TTC549 (cell line): ENCODE data around the gene CNGA3.

Experiments used
- FAIRE-seq: peaks from 2 replicates; lab custom pipeline; 2012; peaks lifted over from hg19 to GRCh38; lab: Jason Lieb, UNC

The CNGA3 gene

GRCh38 chr2:98378196-98378595 is 31.9 kb downstream of the CNGA3 start:
- FAIRE-seq: no peak

- FAIRE-seq: no peak
Measured at GRCh38 chr2:98378901-98379300, 32.6 kb downstream of the CNGA3 start.

GRCh38 chr2:98379311-98380202 is 33.3 kb downstream of the CNGA3 start:
- no peak for FAIRE-seq

- no peak for FAIRE-seq
Measured at GRCh38 chr2:98380203-98380535, 33.9 kb downstream of the CNGA3 start.

GRCh38 chr2:98381494-98381893 is 35.2 kb downstream of the CNGA3 start:
- FAIRE-seq: no peak

- no peak for FAIRE-seq
Measured at GRCh38 chr2:98382086-98382485, 35.8 kb downstream of the CNGA3 start.

GRCh38 chr2:98382739-98383138 is 36.5 kb downstream of the CNGA3 start:
- FAIRE-seq: no peak

- FAIRE-seq: no peak
Measured at GRCh38 chr2:98383166-98383565, 36.9 kb downstream of the CNGA3 start.

- FAIRE-seq: peak; percentile 82
Measured at GRCh38 chr2:98385050-98385699, 38.9 kb downstream of the CNGA3 start.

GRCh38 chr2:98387478-98387877 is 41.2 kb downstream of the CNGA3 start:
- FAIRE-seq: no peak

- no peak for FAIRE-seq
Measured at GRCh38 chr2:98388081-98388480, 41.8 kb downstream of the CNGA3 start.

GRCh38 chr2:98388601-98389250 is 42.5 kb downstream of the CNGA3 start:
- FAIRE-seq: no peak

GRCh38 chr2:98389251-98389605 is 43.0 kb downstream of the CNGA3 start:
- FAIRE-seq: no peak

- FAIRE-seq: no peak
Measured at GRCh38 chr2:98390571-98391476, 44.6 kb downstream of the CNGA3 start.

- no peak for FAIRE-seq
Measured at GRCh38 chr2:98391581-98392270, 45.5 kb downstream of the CNGA3 start.

- FAIRE-seq: no peak
Measured at GRCh38 chr2:98393354-98393753, 47.1 kb downstream of the CNGA3 start.

- FAIRE-seq: no peak
Measured at GRCh38 chr2:98394595-98395153, 48.4 kb downstream of the CNGA3 start.

- FAIRE-seq: no peak
Measured at GRCh38 chr2:98395977-98396376, 49.7 kb downstream of the CNGA3 start.

GRCh38 chr2:98396745-98397355 is 50.6 kb downstream of the CNGA3 start:
- no peak for FAIRE-seq

- no peak for FAIRE-seq
Measured at GRCh38 chr2:98399140-98399539, 52.9 kb downstream of the CNGA3 start.

- no peak for FAIRE-seq
Measured at GRCh38 chr2:98403878-98404277, 57.6 kb downstream of the CNGA3 start.
